GM21381 (cell line): ENCODE results near the gene GPATCH3.
"Not testable (repeated sequence)": the region's sequence is repeated elsewhere in the genome, so short reads cannot be mapped to it uniquely, and the experiment has no call there.

Source experiments
- ATAC-seq: cut with Tn5 transposase; IDR thresholded peaks from one replicate; pipeline ENCODE4 v1.9.1; 2021; ENCODE audit warnings: mild to moderate bottlenecking, moderate library complexity; ENCODE audit not compliant: unreplicated experiment

Gene GPATCH3

GRCh38 chr1:26900001-26900814, at the start of gene GPATCH3:
Gene GPATCH3 (minus strand): TSS chr1:26900467. CDS start chr1:26900442, 25 bp downstream.
- peak; percentile 87 for ATAC-seq

GRCh38 chr1:26949926-26950319, 49.7 kb upstream of the GPATCH3 start:
- ATAC-seq, result no peak

- ATAC-seq, result no peak
Observed at GRCh38 chr1:26949266-26949925, 49.1 kb upstream of the GPATCH3 start.

- ATAC-seq, result not testable (repeated sequence)
Observed at GRCh38 chr1:26948725-26949057, 48.4 kb upstream of the GPATCH3 start.

GRCh38 chr1:26946270-26946669, 46.0 kb upstream of the GPATCH3 start:
- no peak for ATAC-seq

- ATAC-seq, result no peak
Observed at GRCh38 chr1:26945728-26946127, 45.5 kb upstream of the GPATCH3 start.

- no peak for ATAC-seq
Observed at GRCh38 chr1:26945138-26945537, 44.9 kb upstream of the GPATCH3 start.

- ATAC-seq, result no peak
Observed at GRCh38 chr1:26942656-26943055, 42.4 kb upstream of the GPATCH3 start.

GRCh38 chr1:26941311-26941710, 41.0 kb upstream of the GPATCH3 start:
- no peak for ATAC-seq

- ATAC-seq, result no peak
Observed at GRCh38 chr1:26938659-26939025, 38.4 kb upstream of the GPATCH3 start.

- ATAC-seq, result no peak
Observed at GRCh38 chr1:26938004-26938658, 37.9 kb upstream of the GPATCH3 start.

GRCh38 chr1:26936823-26937222, 36.6 kb upstream of the GPATCH3 start:
- no peak for ATAC-seq

- no peak for ATAC-seq
Observed at GRCh38 chr1:26932531-26932930, 32.3 kb upstream of the GPATCH3 start.

GRCh38 chr1:26923711-26924110, 23.4 kb upstream of the GPATCH3 start:
- no peak for ATAC-seq

GRCh38 chr1:26922901-26923300, 22.6 kb upstream of the GPATCH3 start:
- no peak for ATAC-seq

- ATAC-seq, result no peak
Observed at GRCh38 chr1:26922431-26922729, 22.1 kb upstream of the GPATCH3 start.

- ATAC-seq, result peak; percentile 98
Observed at GRCh38 chr1:26921540-26922430, 21.5 kb upstream of the GPATCH3 start, which contains the start of gene NUDC. Gene NUDC (plus strand): TSS chr1:26921743. CDS start chr1:26921849, 106 bp downstream.

- ATAC-seq, result no peak
Observed at GRCh38 chr1:26921126-26921539, 20.9 kb upstream of the GPATCH3 start.

GRCh38 chr1:26915204-26915842, 15.1 kb upstream of the GPATCH3 start:
- no peak for ATAC-seq

GRCh38 chr1:26913754-26914619, 13.7 kb upstream of the GPATCH3 start, which contains the start of gene NR0B2:
Gene NR0B2 (minus strand): TSS chr1:26913975. CDS start chr1:26913940, 35 bp downstream.
- no peak for ATAC-seq
